Uterus (tissue), 2 donors: ENCODE results near the gene RPL19.

Source experiments
- POLR2A ChIP-seq, 2 donors: fragments of 450-650 bp; IDR thresholded peaks; one replicate each; pipeline ENCODE4 v1.6.1; 2016; ENCODE audit warnings: antibody characterized with exemption in 2 of 2, mild to moderate bottlenecking in 1 of 2, moderate library complexity in 1 of 2
- TF ChIP-seq, protein P1 (sequence below), 4 experiments: fragments of 200-600 bp in 2 of 4; fragments of 450-650 bp in 2 of 4; sonication (generic) in 2 of 4; IDR thresholded peaks; one replicate each; pipeline ENCODE4 v1.5.1; 2016 to 2019; ENCODE audit warnings: antibody characterized with exemption in 4 of 4, mild to moderate bottlenecking in 2 of 4, moderate library complexity in 1 of 4

- TF ChIP-seq, protein P1, sequence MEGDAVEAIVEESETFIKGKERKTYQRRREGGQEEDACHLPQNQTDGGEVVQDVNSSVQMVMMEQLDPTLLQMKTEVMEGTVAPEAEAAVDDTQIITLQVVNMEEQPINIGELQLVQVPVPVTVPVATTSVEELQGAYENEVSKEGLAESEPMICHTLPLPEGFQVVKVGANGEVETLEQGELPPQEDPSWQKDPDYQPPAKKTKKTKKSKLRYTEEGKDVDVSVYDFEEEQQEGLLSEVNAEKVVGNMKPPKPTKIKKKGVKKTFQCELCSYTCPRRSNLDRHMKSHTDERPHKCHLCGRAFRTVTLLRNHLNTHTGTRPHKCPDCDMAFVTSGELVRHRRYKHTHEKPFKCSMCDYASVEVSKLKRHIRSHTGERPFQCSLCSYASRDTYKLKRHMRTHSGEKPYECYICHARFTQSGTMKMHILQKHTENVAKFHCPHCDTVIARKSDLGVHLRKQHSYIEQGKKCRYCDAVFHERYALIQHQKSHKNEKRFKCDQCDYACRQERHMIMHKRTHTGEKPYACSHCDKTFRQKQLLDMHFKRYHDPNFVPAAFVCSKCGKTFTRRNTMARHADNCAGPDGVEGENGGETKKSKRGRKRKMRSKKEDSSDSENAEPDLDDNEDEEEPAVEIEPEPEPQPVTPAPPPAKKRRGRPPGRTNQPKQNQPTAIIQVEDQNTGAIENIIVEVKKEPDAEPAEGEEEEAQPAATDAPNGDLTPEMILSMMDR (IDR thresholded peaks at IDR 0.05) = no peak
- TF ChIP-seq POLR2A (IDR thresholded peaks at IDR 0.05) = no peak
Measured at GRCh38 chr17:39170109-39170508, 30.0 kb upstream of the RPL19 start.
